HCT116 (cell line): ENCODE data around the gene SNTB2. TPM values are rescaled to one million over a fixed set of nuclear protein-coding genes. Genes with fewer than 3 reads are reported as not detected.

Experiments
- ATAC-seq: fragments of 200-7000 bp; cut with Tn5 transposase; 2 replicates; pipeline ENCODE4 v1.9.1; 2020; ENCODE audit warnings: mild to moderate bottlenecking, moderate library complexity
- BruUV-seq: library from RNA; stranded (reverse); fragments of 400-500 nt; replicated peaks from 2 replicates; lab custom pipeline; 2021; lab: Mats Ljungman, UMichigan
- CTCF ChIA-PET: fragments of 300-600 bp; sonication (Branson Sonifier 250); formaldehyde crosslinking; loops from one replicate; lab custom pipeline; 2021; ENCODE audit warnings: antibody characterized with exemption; lab: Charles Lee
- POLR2A ChIA-PET: fragments of 300-600, 350-600 bp; sonication (Branson Sonifier 250); formaldehyde crosslinking; loops from one replicate; lab custom pipeline; 2021; ENCODE audit warnings: antibody characterized with exemption; lab: Charles Lee
- RAD21 ChIA-PET, 2 experiments: fragments of 300-600 bp; sonication (Branson Sonifier 250); formaldehyde crosslinking; loops; one replicate each; lab custom pipeline; 2023; ENCODE audit warnings: low total read pairs in 2 of 2; ENCODE audit not compliant: uncharacterized antibody in 2 of 2, unreplicated experiment in 2 of 2, low non-redundant PET in 1 of 2; lab: Charles Lee
- DNase-seq: peaks from one replicate; pipeline ENCODE4 v3.0.0-alpha.2; 2010; ENCODE audit warnings: low read depth, low spot score
- H2AFZ ChIP-seq: fragments of 200-600 bp; shearing (Covaris generic), sonication (generic); 2 replicates; pipeline ENCODE4 v1.6.1; 2017; ENCODE audit warnings: low read depth, mixed run types, mixed read lengths, antibody characterized with exemption, low read length; ENCODE audit not compliant: poor library complexity, severe bottlenecking
- H3K27ac ChIP-seq: 2 replicates; pipeline ENCODE4 v1.5.1; 2012; ENCODE audit warnings: low read depth, low read length
- H3K27me3 ChIP-seq: fragments of 200-600 bp; sonication (generic); 2 replicates; pipeline ENCODE4 v1.6.1; 2016; ENCODE audit warnings: mixed run types, low read length, mixed read lengths; ENCODE audit not compliant: insufficient read depth
- H3K36me3 ChIP-seq, 2 experiments: fragments of 200-500 bp in 1 of 2; fragments of 200-600 bp in 1 of 2; sonication (Bioruptor generic) in 1 of 2; sonication (generic) in 1 of 2; 2 replicates each; pipeline versions ENCODE4 v1.5.1 to v1.6.1; 2014 to 2016; ENCODE audit warnings: low read length in 2 of 2, inconsistent platforms in 1 of 2, mixed read lengths in 1 of 2, mixed run types in 1 of 2; ENCODE audit not compliant: insufficient read depth in 2 of 2, control insufficient read depth in 1 of 2
- H3K4me1 ChIP-seq, 2 experiments: fragments of 200-600 bp in 1 of 2; sonication (generic) in 1 of 2; 2 replicates each; pipeline versions ENCODE4 v1.5.1 to v1.6.1; 2012 to 2017; ENCODE audit warnings: low read length in 2 of 2, inconsistent platforms in 1 of 2, mild to moderate bottlenecking in 1 of 2, mixed read lengths in 1 of 2, mixed run types in 1 of 2, moderate library complexity in 1 of 2; ENCODE audit not compliant: insufficient read depth in 2 of 2, control insufficient read depth in 1 of 2
- H3K4me2 ChIP-seq: fragments of 200-600 bp; sonication (generic); 2 replicates; pipeline ENCODE4 v1.6.1; 2017; ENCODE audit warnings: mixed run types, low read length, mixed read lengths
- H3K4me3 ChIP-seq, 2 experiments: fragments of 200-600 bp in 1 of 2; sonication (generic) in 1 of 2; replicated peaks in 1 of 2; 2 replicates each; pipeline ENCODE4 v1.5.1; 2011 to 2016; ENCODE audit warnings: low read length in 2 of 2, control low read depth in 1 of 2, low read depth in 1 of 2, mild to moderate bottlenecking in 1 of 2, mixed read lengths in 1 of 2, mixed run types in 1 of 2
- H3K79me2 ChIP-seq: fragments of 200-600 bp; sonication (generic); 2 replicates; pipeline ENCODE4 v1.6.1; 2017; ENCODE audit warnings: mild to moderate bottlenecking, mixed run types, low read length, moderate library complexity, mixed read lengths; ENCODE audit not compliant: insufficient read depth
- H3K9ac ChIP-seq: fragments of 200-600 bp; sonication (generic); 2 replicates; pipeline ENCODE4 v1.6.1; 2016; ENCODE audit warnings: low read length, mixed read lengths
- H3K9me2 ChIP-seq: fragments of 200-600 bp; sonication (generic), shearing (Covaris generic); 2 replicates; pipeline ENCODE4 v1.6.1; 2017; ENCODE audit warnings: mixed run types, mild to moderate bottlenecking, moderate library complexity; ENCODE audit not compliant: insufficient read depth
- H3K9me3 ChIP-seq, 2 experiments: fragments of 200-500 bp in 1 of 2; fragments of 200-600 bp in 1 of 2; sonication (Bioruptor generic) in 1 of 2; sonication (generic) in 1 of 2; 2 replicates each; pipeline ENCODE4 v1.6.1; 2014 to 2017; ENCODE audit warnings: low read length in 2 of 2, mixed read lengths in 2 of 2, inconsistent platforms in 1 of 2, low read depth in 1 of 2, mild to moderate bottlenecking in 1 of 2, mixed run types in 1 of 2, moderate library complexity in 1 of 2; ENCODE audit not compliant: control insufficient read depth in 1 of 2, insufficient read depth in 1 of 2
- H4K20me1 ChIP-seq: fragments of 200-600 bp; sonication (generic), shearing (Covaris generic); 2 replicates; pipeline ENCODE4 v1.6.1; 2017; ENCODE audit warnings: mixed run types, mild to moderate bottlenecking, moderate library complexity; ENCODE audit not compliant: insufficient read depth
- RAD21 ChIP-seq: IDR thresholded peaks from 2 replicates; pipeline ENCODE4 v1.6.1; 2012; ENCODE audit warnings: low read depth, mild to moderate bottlenecking
- SIN3A ChIP-seq: IDR thresholded peaks from 2 replicates; pipeline ENCODE4 v1.6.1; 2012; ENCODE audit warnings: low read depth
- YY1 ChIP-seq: IDR thresholded peaks from 2 replicates; pipeline ENCODE4 v1.6.1; 2011; ENCODE audit warnings: low read length, low read depth, moderate library complexity, mild to moderate bottlenecking; ENCODE audit not compliant: insufficient replicate concordance; ENCODE audit errors: extremely low read depth
- ZFX ChIP-seq: fragments of 450-650 bp; IDR thresholded peaks from 2 replicates; pipeline ENCODE4 v1.6.1; 2017
- intact Hi-C: fragments of 100-400 bp; cut with micrococcal nuclease; formaldehyde crosslinking; loops from 2 replicates; pipeline ENCODE4 v1.10.0; 2022
- total RNA-seq: library from RNA; stranded (reverse); gene quantifications from one replicate; pipeline ENCODE4 v1.2.1, GENCODE V29; 2021; ENCODE audit not compliant: unreplicated experiment
- TF ChIP-seq, protein P1 (sequence below): IDR thresholded peaks from 2 replicates; pipeline ENCODE4 v1.6.1; 2012
- TF ChIP-seq, protein P2 (sequence below), 3 experiments: fragments of 200-600 bp in 1 of 3; sonication (generic) in 1 of 3; IDR thresholded peaks in 2 of 3; conservative IDR thresholded peaks in 1 of 3; 2 replicates each; pipeline ENCODE4 v1.5.1; 2012 to 2017; ENCODE audit warnings: low read depth in 2 of 3, low read length in 2 of 3, antibody characterized with exemption in 1 of 3, borderline replicate concordance in 1 of 3, control low read depth in 1 of 3, mild to moderate bottlenecking in 1 of 3, mixed read lengths in 1 of 3, mixed run types in 1 of 3, moderate library complexity in 1 of 3; ENCODE audit not compliant: insufficient read depth in 1 of 3

Gene SNTB2
- total RNA-seq, 1 experiment from 2014 or later: 38.1 TPM

GRCh38 chr16:69311533-69312387 lies 124.8 kb downstream of the SNTB2 start:
- intact Hi-C loops: no loop called here
- no peaks in the 10 kb centered on the region for H3K9me3 ChIP-seq
- ATAC-seq: peak; percentile 51
- H3K9me2 ChIP-seq: no peaks in the 10 kb centered on the region
- RAD21 ChIA-PET: no interaction called here
- H3K36me3 ChIP-seq: peaks cover 14 to 20% of the 10 kb centered on the region in 2 experiments; a peak in 3 of 4 replicates
- H3K4me2 ChIP-seq: peak overlapping the region; percentile 96
- TF ChIP-seq RAD21 (peak; percentile 32; the same call in 1 of the 2 replicates), SIN3A (peak; percentile 45; the same call in 1 of the 2 replicates), ZFX (peak; percentile 99), YY1 (no peak)
- TF ChIP-seq, protein P1, sequence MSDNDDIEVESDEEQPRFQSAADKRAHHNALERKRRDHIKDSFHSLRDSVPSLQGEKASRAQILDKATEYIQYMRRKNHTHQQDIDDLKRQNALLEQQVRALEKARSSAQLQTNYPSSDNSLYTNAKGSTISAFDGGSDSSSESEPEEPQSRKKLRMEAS: no peak
- TF ChIP-seq, protein P2, sequence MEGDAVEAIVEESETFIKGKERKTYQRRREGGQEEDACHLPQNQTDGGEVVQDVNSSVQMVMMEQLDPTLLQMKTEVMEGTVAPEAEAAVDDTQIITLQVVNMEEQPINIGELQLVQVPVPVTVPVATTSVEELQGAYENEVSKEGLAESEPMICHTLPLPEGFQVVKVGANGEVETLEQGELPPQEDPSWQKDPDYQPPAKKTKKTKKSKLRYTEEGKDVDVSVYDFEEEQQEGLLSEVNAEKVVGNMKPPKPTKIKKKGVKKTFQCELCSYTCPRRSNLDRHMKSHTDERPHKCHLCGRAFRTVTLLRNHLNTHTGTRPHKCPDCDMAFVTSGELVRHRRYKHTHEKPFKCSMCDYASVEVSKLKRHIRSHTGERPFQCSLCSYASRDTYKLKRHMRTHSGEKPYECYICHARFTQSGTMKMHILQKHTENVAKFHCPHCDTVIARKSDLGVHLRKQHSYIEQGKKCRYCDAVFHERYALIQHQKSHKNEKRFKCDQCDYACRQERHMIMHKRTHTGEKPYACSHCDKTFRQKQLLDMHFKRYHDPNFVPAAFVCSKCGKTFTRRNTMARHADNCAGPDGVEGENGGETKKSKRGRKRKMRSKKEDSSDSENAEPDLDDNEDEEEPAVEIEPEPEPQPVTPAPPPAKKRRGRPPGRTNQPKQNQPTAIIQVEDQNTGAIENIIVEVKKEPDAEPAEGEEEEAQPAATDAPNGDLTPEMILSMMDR (IDR thresholded peaks at IDR 0.05 in 2 of 3, conservative IDR thresholded peaks at IDR 0.05 in 1 of 3; ENCODE audit: borderline replicate concordance in 1 of 3, insufficient read depth in 1 of 3, low read depth in 2 of 3, low read length in 2 of 3): peak in 1 of 3 experiments; percentile 19; a peak in 1 of 6 replicates
- TF ChIP-seq, all 23 proteins: peak for 4
- no peak for DNase-seq
- no peak overlapping the region for H2AFZ ChIP-seq
- no peaks in the 10 kb centered on the region for H4K20me1 ChIP-seq
- H3K4me3 ChIP-seq: peak overlapping the region; percentile 84 to 89
- POLR2A ChIA-PET: no interaction called here
- no peaks in the 10 kb centered on the region for H3K27me3 ChIP-seq
- peaks cover 51% of the 10 kb centered on the region for H3K79me2 ChIP-seq
- peak overlapping the region; percentile 85 for H3K9ac ChIP-seq
- BruUV-seq: TSS peak; percentile 54
- peaks cover 6 to 14% of the 10 kb centered on the region in 2 experiments for H3K4me1 ChIP-seq
- CTCF ChIA-PET: no interaction called here
- H3K27ac ChIP-seq: peak overlapping the region; percentile 85
